ENCODE data around the gene TMEM250.
"Not testable (repeated sequence)": the region's sequence is repeated elsewhere in the genome, so short reads cannot be mapped to it uniquely, and the experiment has no call there.

Gene TMEM250

GRCh38 chr9:136118320-136119060, at the start of gene TMEM250:
TSS of gene TMEM250 (minus strand) at chr9:136118875. CDS start at chr9:136116900, 1,975 bp downstream.
- peak; percentile 94 for DNase-seq (ENCODE audit: low read depth)

GRCh38 chr9:136163248-136163850, 44.7 kb upstream of the TMEM250 start:
- DNase-seq (ENCODE audit: low read depth): no peak

GRCh38 chr9:136160995-136161610, 42.4 kb upstream of the TMEM250 start:
- DNase-seq (ENCODE audit: low read depth): no peak

- DNase-seq (ENCODE audit: low read depth): no peak
Observed at GRCh38 chr9:136160381-136160841, 41.7 kb upstream of the TMEM250 start.

- DNase-seq (ENCODE audit: low read depth): no peak
Observed at GRCh38 chr9:136159851-136160250, 41.2 kb upstream of the TMEM250 start.

GRCh38 chr9:136157477-136158265, 39.0 kb upstream of the TMEM250 start:
- DNase-seq (ENCODE audit: low read depth): no peak

GRCh38 chr9:136156209-136157120, 37.8 kb upstream of the TMEM250 start:
- no peak for DNase-seq (ENCODE audit: low read depth)

GRCh38 chr9:136155576-136155975, 36.9 kb upstream of the TMEM250 start:
- DNase-seq (ENCODE audit: low read depth): no peak

- no peak for DNase-seq (ENCODE audit: low read depth)
Observed at GRCh38 chr9:136154943-136155342, 36.3 kb upstream of the TMEM250 start.

- DNase-seq (ENCODE audit: low read depth): no peak
Observed at GRCh38 chr9:136153381-136154065, 34.8 kb upstream of the TMEM250 start.

- DNase-seq (ENCODE audit: low read depth): no peak
Observed at GRCh38 chr9:136152931-136153330, 34.3 kb upstream of the TMEM250 start.

GRCh38 chr9:136152543-136152866, 33.8 kb upstream of the TMEM250 start:
- no peak for DNase-seq (ENCODE audit: low read depth)

GRCh38 chr9:136151848-136152542, 33.3 kb upstream of the TMEM250 start:
- no peak for DNase-seq (ENCODE audit: low read depth)

GRCh38 chr9:136151214-136151804, 32.6 kb upstream of the TMEM250 start:
- no peak for DNase-seq (ENCODE audit: low read depth)

GRCh38 chr9:136150664-136151213, 32.1 kb upstream of the TMEM250 start:
- DNase-seq (ENCODE audit: low read depth): not testable (repeated sequence)

GRCh38 chr9:136149853-136150252, 31.2 kb upstream of the TMEM250 start:
- DNase-seq (ENCODE audit: low read depth): no peak

- DNase-seq (ENCODE audit: low read depth): no peak
Observed at GRCh38 chr9:136149337-136149736, 30.7 kb upstream of the TMEM250 start.

GRCh38 chr9:136148766-136149165, 30.1 kb upstream of the TMEM250 start:
- no peak for DNase-seq (ENCODE audit: low read depth)

Measured in GM04504 (cell line).